GM21447 (cell line): ENCODE measurements around the gene LRRC45.
A peak's percentile ranks its signal among the peaks of the same experiment; 100 is the strongest.

ENCODE experiments used
- ATAC-seq: cut with Tn5 transposase; IDR thresholded peaks from one replicate; pipeline ENCODE4 v1.9.1; 2021; ENCODE audit not compliant: unreplicated experiment

Gene LRRC45

DNA sequence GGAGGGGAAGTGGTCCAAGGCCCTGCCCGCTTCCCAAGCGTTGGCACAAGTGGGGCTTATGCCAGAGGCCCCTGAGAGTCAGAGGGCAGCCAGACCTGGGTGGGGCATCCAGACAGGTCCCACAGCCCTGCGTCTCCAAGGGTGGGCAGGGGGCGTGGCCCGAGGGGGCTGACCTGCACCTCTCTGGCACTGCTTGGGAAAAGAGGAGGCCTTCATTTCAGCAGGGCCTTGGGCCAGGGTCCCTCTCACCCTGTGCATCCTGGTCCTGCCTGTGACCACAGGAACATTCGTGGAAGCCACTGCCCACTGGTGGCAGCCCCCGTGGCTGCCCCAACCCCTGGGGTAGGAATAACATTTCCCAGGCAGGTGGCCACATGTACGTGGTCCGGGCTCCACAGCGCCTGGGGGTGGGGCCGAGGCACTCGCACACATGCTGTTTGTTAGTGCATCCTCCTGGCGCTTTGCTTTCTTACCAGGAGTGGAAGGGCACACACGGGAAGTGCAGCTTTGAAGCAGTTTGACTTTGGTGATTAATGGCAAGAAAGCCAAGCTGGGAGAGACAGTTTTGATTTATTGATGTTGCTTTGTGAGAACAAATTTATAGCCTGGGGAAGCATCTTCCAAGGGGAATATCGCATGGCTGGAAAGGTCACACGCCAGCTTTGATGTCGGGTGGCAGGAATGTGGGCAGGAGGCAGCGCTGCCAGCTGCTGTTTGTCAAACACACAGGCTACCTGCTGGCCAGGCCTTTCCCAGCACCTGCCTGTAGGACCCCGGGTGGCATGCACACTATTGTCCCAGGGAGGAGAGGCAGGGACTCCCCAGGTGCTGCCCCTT is 4.7 kb upstream of the LRRC45 start:
- no peak for ATAC-seq

- ATAC-seq = no peak
Observed at GRCh38 chr17:82018989-82019689, 4.0 kb upstream of the LRRC45 start.

DNA sequence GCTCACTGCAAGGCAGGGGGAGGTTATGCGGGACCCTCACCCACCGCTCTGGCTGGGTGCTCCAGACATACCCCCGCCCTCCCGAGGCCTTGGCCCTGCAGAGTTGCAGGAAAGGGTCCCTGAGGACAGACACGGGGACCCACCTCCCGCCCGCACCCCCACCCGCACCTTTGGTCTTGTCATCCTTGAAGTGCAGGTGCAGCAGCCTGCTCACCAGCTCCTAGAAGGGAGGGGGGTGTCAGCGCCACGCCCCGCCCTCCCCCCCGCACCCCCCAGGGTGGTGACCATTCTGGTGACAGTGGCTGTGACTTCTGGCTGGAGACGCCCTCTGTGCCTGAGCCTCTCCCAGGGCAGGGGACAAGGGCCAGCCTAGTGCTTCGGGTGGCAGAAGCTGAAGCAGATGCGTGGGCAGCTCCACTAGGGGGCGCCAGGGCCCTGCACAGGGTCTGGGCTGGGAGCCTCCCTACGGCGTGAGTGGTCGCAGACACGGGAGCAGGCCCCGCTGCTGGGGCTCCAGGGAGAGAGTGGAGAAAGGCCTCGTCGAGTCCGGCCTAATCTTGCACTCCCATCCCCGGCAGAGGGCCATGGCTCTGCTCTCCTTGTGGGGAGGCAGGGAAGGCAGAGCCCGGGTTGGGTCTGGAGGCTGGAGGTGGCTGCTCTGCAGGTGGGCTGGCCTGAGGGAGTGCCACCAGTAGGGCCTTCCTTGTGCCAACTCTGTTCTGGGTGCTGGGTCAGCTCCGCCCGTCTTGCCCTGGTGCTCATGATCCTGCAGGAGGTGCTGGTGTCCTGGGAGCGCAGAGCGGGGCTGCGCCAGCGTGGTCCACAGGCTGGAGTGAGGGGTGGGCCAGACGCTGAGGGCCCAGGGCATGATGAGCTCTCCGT is 3.2 kb upstream of the LRRC45 start:
- no peak for ATAC-seq

GRCh38 chr17:82020572-82021106 is 2.5 kb upstream of the LRRC45 start:
- no peak for ATAC-seq

DNA sequence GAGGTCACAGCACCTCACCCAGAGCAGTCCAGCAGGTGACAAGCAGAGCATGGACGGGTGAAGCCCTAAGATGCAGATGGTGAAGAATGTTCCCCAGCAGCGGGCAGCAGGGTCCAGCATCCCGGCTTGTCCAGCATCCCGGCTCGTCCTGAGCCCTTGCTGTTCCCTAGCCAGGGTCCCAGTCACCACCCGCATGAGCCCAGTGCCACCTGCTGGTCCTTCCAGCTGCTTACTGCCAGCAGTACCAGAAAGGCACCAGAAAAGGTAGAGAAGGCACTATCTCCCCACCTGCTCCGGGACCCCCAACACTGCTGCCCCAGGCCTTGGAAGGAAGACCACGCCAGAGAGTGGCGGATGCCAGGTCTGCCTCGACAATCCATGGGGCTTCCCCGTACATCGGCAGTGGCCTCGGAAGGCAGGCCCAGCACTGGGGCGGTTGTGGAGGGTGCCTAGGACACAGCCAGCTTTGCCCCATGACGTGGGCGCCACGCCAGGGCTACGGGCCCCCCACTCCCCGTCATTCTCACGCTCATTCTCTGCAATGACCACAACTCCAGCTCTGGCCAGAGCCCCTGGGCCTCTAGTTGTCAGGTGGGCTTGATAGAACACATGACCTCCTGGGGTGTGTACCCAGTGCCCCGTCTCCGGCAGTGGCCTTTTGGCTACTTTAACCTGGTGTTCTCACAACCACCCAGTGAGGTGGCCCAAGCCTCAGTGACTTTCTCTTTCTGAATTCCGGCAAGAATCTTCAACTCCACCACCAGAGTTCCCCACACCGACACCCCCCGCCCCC is 1.8 kb upstream of the LRRC45 start:
- ATAC-seq = no peak

DNA sequence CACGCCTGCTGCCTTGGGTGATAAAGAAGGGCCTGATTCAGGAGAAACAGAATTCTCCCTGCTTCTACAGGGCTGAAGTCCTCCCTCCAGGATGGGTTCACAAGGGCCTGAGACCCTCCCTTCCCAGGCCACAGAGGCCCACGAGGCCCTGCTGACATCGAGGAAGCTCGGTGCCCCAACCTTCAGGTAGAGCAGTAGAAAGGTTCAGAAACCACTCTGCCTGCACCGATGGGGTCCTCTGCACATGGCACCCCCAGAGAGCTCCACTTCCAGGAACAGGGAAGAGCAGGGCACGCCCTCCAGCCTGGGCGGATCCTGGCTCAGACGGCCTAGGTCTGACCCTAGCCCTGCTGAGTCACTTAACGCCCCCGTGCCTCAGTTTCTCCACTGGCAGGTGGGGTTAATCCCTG is 1.2 kb upstream of the LRRC45 start:
- ATAC-seq = no peak

DNA sequence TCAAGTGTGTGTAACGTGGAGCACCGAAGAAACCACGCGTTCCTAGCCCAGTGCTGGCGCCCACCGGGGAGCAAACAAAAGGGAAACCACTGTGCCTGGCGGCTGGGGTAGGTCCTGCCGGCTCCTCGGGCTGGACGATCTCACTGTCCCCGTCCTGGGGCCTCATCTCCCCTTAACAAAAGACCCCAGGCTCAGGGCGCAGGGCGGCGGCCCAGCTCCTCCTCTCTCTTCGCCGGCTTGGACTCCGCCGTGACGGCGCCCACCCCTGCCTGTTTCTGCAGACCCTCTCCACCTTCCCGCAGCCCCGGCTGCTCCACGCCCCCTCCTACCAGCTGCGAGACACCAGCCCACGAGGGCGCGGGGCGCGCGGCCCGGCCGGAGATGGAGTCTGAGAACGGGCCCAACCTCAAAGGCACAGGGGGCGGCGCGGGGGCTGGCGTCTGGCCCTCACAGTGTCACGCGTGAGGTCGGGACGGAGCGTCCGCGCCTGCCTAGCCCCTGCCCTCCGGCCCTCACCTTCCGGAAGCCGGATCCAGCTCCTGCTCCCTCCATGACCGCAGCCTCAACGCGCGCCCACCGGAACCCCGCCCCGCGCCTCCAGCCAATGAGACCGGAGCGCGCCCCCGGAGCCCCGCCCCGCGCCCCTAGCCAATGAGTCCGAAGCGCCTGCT is 660 bp upstream of the LRRC45 start, which contains the start of gene CENPX:
CENPX (minus strand) TSS at position 569 of the 671 bp plus-strand sequence; CDS start at position 552, 17 bp downstream.
- ATAC-seq = no peak

DNA sequence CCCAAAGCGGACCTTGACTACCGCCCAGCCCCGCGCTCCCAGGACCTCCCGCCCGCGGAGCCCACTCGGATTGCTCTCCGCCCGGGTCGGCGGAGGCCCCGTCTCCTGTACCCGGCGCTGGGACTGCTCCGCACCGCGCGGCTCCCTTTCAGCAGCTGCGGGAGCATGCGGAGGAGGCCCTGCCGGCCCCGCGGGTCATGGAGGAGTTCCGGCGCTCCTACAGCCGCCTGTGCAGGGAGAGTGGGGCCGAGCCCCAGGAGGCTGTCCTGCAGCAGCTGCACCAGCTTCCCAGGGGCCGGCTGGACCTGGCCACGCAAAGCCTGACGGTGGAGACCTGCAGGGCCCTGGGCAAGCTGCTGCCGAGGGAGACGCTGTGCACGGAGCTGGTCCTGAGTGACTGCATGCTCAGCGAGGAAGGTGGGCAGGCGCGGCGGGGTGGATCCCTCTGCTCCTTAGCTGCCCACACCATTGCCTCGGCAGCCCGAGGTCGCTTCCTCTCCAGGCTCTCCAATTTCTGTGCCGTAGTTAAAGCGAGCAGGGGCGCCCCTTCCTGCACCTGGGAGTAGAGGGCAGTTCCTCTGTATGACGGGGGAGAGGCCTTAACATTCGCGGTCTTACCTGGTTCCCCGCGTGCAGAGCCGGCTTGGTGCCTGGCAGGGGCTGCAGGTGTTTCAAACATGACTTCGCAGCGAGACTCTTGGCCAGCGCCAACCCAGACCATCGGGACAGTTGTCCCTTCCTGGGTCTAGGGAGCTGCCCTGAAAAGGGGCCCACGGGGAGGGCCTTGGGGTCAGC is 539 bp downstream of the LRRC45 start:
- peak; percentile 6 for ATAC-seq

DNA sequence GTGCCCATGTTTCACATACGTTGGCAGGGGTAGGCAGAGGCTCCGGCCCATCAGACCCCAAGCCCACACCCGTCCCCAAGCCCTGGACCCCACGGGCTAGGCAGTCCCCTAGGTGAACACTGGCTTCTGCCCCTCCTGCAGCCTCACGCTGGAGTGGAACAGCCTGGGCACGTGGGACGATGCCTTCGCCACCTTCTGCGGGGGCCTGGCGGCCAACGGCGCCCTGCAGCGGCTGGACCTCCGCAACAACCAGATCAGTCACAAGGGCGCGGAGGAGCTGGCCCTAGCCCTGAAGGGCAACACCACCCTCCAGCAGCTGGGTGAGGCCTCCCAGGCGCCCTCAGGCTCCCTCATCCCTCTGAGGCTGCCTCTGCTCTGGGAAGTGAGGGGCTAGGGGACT is 1.8 kb downstream of the LRRC45 start:
- no peak for ATAC-seq

GRCh38 chr17:82025401-82026107 is 2.4 kb downstream of the LRRC45 start:
- ATAC-seq = no peak

DNA sequence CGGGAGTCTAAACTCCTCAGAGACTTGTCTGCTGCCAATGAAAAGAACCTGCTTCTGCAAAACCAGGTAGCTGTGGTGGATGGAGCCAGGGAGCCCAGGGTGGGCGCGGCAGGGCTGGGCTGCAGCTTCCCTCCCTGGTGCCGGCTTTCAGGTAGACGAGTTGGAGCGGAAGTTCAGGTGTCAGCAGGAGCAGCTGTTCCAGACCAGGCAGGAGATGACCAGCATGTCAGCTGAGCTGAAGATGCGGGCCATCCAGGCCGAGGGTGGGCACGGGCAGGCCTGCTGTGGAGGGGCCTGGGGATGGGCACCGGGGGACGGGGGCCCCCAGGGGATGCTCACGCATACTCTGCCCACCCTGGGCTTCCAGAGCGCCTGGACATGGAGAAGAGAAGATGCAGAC is 5.1 kb downstream of the LRRC45 start:
- ATAC-seq = no peak

DNA sequence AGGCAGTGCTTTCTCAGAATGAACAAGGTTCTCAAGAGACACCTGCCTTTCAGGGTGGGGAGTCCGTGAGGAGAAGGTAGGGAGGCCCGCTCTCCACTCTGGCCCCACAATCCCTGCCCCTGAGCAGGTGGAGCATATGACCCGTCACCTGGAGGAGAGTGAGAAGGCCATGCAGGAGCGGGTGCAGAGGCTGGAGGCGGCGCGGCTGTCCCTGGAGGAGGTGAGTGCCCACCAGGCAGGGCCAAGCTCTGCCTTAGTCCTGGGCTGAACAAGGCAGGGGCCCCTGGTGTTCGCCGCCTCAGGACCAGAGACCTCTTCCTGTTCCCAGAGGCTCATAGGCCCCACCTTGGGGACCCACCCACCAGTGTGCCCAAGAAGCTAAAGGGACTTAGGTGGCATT is 5.9 kb downstream of the LRRC45 start:
- ATAC-seq = no peak

DNA sequence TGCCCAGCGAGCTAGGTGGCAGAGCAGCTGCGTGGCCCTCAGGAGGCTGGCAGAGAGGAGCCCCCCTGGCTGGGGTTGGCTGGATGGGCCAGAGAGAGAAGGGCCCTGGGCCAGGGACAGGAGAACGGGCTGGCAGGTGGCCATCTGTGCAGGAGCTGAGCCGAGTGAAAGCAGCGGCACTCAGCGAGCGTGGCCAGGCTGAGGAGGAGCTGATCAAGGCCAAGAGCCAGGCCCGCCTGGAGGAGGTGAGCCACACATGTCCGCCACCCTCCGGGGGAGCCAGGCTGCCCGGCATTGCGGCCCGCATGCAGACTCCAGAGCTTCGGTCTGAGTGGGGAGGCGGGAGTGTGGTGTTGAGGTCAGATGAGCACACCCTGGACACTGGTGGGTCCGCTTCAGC is 6.3 kb downstream of the LRRC45 start:
- ATAC-seq = no peak

GRCh38 chr17:82029990-82030469 is 6.9 kb downstream of the LRRC45 start:
- ATAC-seq = no peak

- peak; percentile 49 for ATAC-seq
Observed at GRCh38 chr17:82030470-82031302, 7.6 kb downstream of the LRRC45 start.

- ATAC-seq = no peak
Observed at GRCh38 chr17:82031303-82031884, 8.3 kb downstream of the LRRC45 start, which contains the start of gene RAC3. TSS of gene RAC3 (plus strand) at chr17:82031678. CDS start at chr17:82031762, 84 bp downstream.
